GM10248 (cell line): ENCODE data around the gene GAS7.

Experiments
- CTCF ChIA-PET: fragments of 300-600 bp; sonication (Branson Sonifier 250); formaldehyde crosslinking; extraction: SDS; loops from one replicate; lab custom pipeline; 2021; ENCODE audit warnings: antibody characterized with exemption; lab: Yijun Ruan, JAX
- POLR2A ChIA-PET: fragments of 350-650 bp; sonication (Branson Sonifier 250); formaldehyde crosslinking; extraction: SDS; loops from one replicate; lab custom pipeline; 2020; ENCODE audit warnings: antibody characterized with exemption; lab: Yijun Ruan, JAX
- DNase-seq: peaks from one replicate; pipeline ENCODE4 v3.0.0; 2012; ENCODE audit errors: extremely low spot score
- CTCF ChIP-seq: IDR thresholded peaks from 2 replicates; pipeline ENCODE4 v1.5.1; 2012; ENCODE audit warnings: mild to moderate bottlenecking, low read depth; ENCODE audit errors: extremely low read depth, missing control alignments, control extremely low read depth

The GAS7 gene

GRCh38 chr17:10149573-10150399 lies 48.6 kb downstream of the GAS7 start:
- no peak for TF ChIP-seq CTCF
- POLR2A ChIA-PET, result no interaction called here

GRCh38 chr17:10147761-10148415 lies 50.5 kb downstream of the GAS7 start:
- POLR2A ChIA-PET, result no interaction called here
- CTCF ChIA-PET, result interaction anchor here (0.9 to 1.6 kb wide), 4 partner anchors 8 to 26 kb away, joined by 3 to 6 read pairs (median 4); no protein-coding TSS in a partner anchor
- no peak for TF ChIP-seq CTCF
- no peak for DNase-seq

More at GRCh38 chr17:10149573-10150399, 48.6 kb downstream of the GAS7 start:
- CTCF ChIA-PET, result interaction anchor here (0.7 to 1.4 kb wide), 4 partner anchors 9 to 182 kb away, joined by 3 read pairs; no protein-coding TSS in a partner anchor
- peak; percentile 41 for DNase-seq

GRCh38 chr17:10147040-10147439 lies 51.4 kb downstream of the GAS7 start:
- no peak for TF ChIP-seq CTCF
- DNase-seq, result no peak
- POLR2A ChIA-PET, result no interaction called here
- CTCF ChIA-PET, result interaction anchor here (1.2 to 1.6 kb wide), 3 partner anchors 9 to 24 kb away, joined by 3 to 6 read pairs (median 4); no protein-coding TSS in a partner anchor

GRCh38 chr17:10144982-10145381 lies 53.4 kb downstream of the GAS7 start:
- no peak for DNase-seq
- no peak for TF ChIP-seq CTCF
- CTCF ChIA-PET, result interaction anchor here (1.2 kb wide), 1 partner anchor 82 kb away, joined by 3 read pairs; no protein-coding TSS in a partner anchor
- POLR2A ChIA-PET, result no interaction called here

- ChIA-PET POLR2A (no interaction called here), CTCF (interaction anchor here (1.2 kb wide), 1 partner anchor 82 kb away, joined by 3 read pairs; no protein-coding TSS in a partner anchor)
- TF ChIP-seq CTCF, result no peak
- DNase-seq, result no peak
These were observed 54.0 kb downstream of the GAS7 start for GRCh38 chr17:10144456-10144855.

GRCh38 chr17:10141436-10141835 lies 57.0 kb downstream of the GAS7 start:
- no peak for DNase-seq
- ChIA-PET CTCF (interaction anchor here (1.6 to 2.4 kb wide), 2 partner anchors 8 to 12 kb away, joined by 3 to 6 read pairs; no protein-coding TSS in a partner anchor), POLR2A (no interaction called here)
- no peak for TF ChIP-seq CTCF
